GM12873 (cell line): ENCODE measurements around the gene RGS21.

Source experiments
- CTCF ChIP-seq: IDR thresholded peaks from 2 replicates; pipeline ENCODE4 v1.5.1; 2012; ENCODE audit warnings: low read depth, mild to moderate bottlenecking, moderate library complexity, low read length, control low read depth; ENCODE audit not compliant: insufficient read depth; ENCODE audit errors: missing control alignments

Gene RGS21

DNA sequence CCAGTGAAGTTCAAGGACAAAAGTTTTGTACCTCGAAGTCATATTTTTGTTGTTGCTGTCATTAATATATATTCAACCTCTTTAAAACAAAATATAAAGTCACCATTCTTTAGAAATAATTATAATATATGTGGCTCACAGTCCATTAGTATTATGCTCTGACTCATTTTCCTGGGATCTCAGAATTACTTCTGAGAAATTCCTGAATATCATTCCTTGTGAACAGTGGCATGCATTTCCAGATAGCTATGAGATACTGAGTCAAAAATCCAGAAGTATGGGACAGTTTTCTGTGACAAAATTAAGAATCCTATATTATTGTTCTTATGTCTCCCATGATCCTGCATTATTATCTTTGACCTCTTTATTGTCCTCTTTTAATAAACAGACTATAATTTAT is 13.8 kb upstream of the RGS21 start:
- TF ChIP-seq CTCF: no peak

DNA sequence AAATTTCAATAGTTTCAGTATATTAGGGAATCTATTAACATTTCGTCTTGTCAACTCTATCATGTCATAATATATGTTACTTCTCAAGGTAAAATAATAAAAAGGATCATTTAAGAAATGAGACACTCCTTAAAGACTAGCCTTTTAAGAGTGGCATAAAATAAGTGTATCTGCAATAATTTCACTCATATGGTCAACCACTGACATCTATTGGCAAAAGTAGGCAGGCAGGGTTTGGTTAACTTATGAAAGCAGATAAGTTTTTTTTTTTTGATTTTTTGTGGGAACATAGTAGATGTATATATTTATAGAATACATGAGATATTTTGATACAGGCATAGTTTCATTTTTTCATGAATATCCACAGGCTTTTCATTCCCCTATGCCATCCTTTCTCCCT is 5.5 kb upstream of the RGS21 start:
- TF ChIP-seq CTCF: peak; percentile 9

GRCh38 chr1:192327997-192328396 is 11.2 kb downstream of the RGS21 start:
- TF ChIP-seq CTCF: no peak

DNA sequence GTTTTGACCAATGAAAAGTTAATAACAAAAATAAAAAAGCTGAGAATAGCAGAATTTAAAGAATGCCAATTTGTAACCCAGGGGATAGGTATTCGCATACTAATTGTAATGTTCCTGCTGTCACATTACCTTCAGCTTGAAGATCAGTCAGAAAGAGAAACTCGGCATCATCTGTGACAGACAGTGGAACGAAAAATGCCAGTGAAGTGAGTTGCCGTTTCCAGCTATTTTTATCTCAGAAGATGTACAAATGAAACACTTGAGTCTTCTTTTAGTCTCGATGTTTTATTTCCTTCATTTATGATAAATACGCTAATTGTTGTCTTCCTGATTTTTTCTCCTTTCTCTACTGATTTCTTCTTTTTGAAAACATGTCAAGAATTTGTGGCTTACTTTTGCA is 26.1 kb downstream of the RGS21 start:
- TF ChIP-seq CTCF: no peak

- no peak for TF ChIP-seq CTCF
These were observed 26.6 kb downstream of the RGS21 start for GRCh38 chr1:192343344-192343743.

- no peak for TF ChIP-seq CTCF
These were observed 32.5 kb downstream of the RGS21 start for GRCh38 chr1:192349314-192349713.

GRCh38 chr1:192350356-192350755 is 33.6 kb downstream of the RGS21 start:
- TF ChIP-seq CTCF: no peak

DNA sequence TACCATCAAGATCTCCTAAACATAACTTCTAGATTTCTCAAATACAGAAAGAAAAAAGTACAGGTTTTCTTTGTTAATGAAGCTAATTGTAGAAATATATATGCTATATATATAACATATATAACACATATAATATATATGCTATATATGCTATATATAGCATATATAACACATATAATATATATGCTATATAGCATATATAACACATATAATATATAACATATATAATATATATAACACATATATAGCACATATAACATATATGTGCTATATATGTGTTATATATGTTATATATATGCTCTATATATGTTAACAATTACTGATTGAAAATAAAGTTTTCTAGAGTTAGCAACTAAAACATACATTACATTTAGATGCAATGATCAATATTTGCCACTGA is 34.8 kb downstream of the RGS21 start:
- no peak for TF ChIP-seq CTCF
